HEK293T (cell line): Measurements from ENCODE around the gene ESPNL.
"Not testable (repeated sequence)": the region's sequence is repeated elsewhere in the genome, so short reads cannot be mapped to it uniquely, and the experiment has no call there.

Experiments used
- CTCF ChIA-PET: fragments of 350-600 bp; formaldehyde crosslinking; extraction: SDS; loops from one replicate; lab custom pipeline; 2021; ENCODE audit warnings: antibody characterized with exemption, inconsistent platforms; lab: Yijun Ruan, JAX
- POLR2A ChIA-PET: fragments of 350-600 bp; formaldehyde crosslinking; extraction: SDS; loops from one replicate; lab custom pipeline; 2020; ENCODE audit warnings: antibody characterized with exemption, inconsistent platforms; lab: Yijun Ruan, JAX
- DNase-seq: peaks from one replicate; pipeline ENCODE4 v3.0.0; 2012; ENCODE audit warnings: mixed read lengths; ENCODE audit errors: extremely low spot score
- ARNT ChIP-seq: fragments of 450-650 bp; IDR thresholded peaks from 2 replicates; pipeline ENCODE4 v1.6.1; 2017; ENCODE audit warnings: mild to moderate bottlenecking
- BHLHE40 ChIP-seq: fragments of 450-650 bp; IDR thresholded peaks from 2 replicates; pipeline ENCODE4 v1.6.1; 2016; ENCODE audit warnings: mild to moderate bottlenecking, moderate library complexity, borderline replicate concordance
- CTBP1 ChIP-seq: fragments of 450-650 bp; IDR thresholded peaks from 2 replicates; pipeline ENCODE4 v1.6.1; 2016; ENCODE audit warnings: borderline replicate concordance
- ELF4 ChIP-seq: fragments of 450-650 bp; IDR thresholded peaks from 2 replicates; pipeline ENCODE4 v1.6.1; 2017; ENCODE audit warnings: antibody characterized with exemption
- FOXA1 ChIP-seq: fragments of 450-650 bp; IDR thresholded peaks from 2 replicates; pipeline ENCODE4 v1.6.1; 2016; ENCODE audit warnings: mild to moderate bottlenecking
- FOXK2 ChIP-seq: fragments of 450-650 bp; IDR thresholded peaks from 2 replicates; pipeline ENCODE4 v1.6.1; 2016; ENCODE audit warnings: mild to moderate bottlenecking
- FOXM1 ChIP-seq: fragments of 450-650 bp; IDR thresholded peaks from 2 replicates; pipeline ENCODE4 v1.6.1; 2017; ENCODE audit warnings: mild to moderate bottlenecking, borderline replicate concordance
- HDGF ChIP-seq: fragments of 450-650 bp; IDR thresholded peaks from 2 replicates; pipeline ENCODE4 v1.6.1; 2017; ENCODE audit warnings: antibody characterized with exemption, borderline replicate concordance
- L3MBTL2 ChIP-seq: fragments of 450-650 bp; conservative IDR thresholded peaks from 2 replicates; pipeline ENCODE4 v1.6.1; 2016; ENCODE audit warnings: mild to moderate bottlenecking
- LEF1 ChIP-seq: fragments of 450-650 bp; IDR thresholded peaks from 2 replicates; pipeline ENCODE4 v1.6.1; 2017; ENCODE audit warnings: mild to moderate bottlenecking, borderline replicate concordance
- NFRKB ChIP-seq: fragments of 450-650 bp; IDR thresholded peaks from 2 replicates; pipeline ENCODE4 v1.6.1; 2016; ENCODE audit warnings: mild to moderate bottlenecking, moderate library complexity
- SP1 ChIP-seq: fragments of 450-650 bp; IDR thresholded peaks from 2 replicates; pipeline ENCODE4 v1.6.1; 2017
- SUZ12 ChIP-seq: fragments of 450-650 bp; IDR thresholded peaks from 2 replicates; pipeline ENCODE4 v1.6.1; 2016; ENCODE audit warnings: mild to moderate bottlenecking
- TARDBP ChIP-seq: fragments of 450-650 bp; IDR thresholded peaks from 2 replicates; pipeline ENCODE4 v1.6.1; 2016
- ZNF384 ChIP-seq: fragments of 450-650 bp; IDR thresholded peaks from 2 replicates; pipeline ENCODE4 v1.6.1; 2016
- TF ChIP-seq, protein P1 (sequence below): fragments of 450-650 bp; IDR thresholded peaks from 2 replicates; pipeline ENCODE4 v1.6.1; 2016

The ESPNL gene

DNA sequence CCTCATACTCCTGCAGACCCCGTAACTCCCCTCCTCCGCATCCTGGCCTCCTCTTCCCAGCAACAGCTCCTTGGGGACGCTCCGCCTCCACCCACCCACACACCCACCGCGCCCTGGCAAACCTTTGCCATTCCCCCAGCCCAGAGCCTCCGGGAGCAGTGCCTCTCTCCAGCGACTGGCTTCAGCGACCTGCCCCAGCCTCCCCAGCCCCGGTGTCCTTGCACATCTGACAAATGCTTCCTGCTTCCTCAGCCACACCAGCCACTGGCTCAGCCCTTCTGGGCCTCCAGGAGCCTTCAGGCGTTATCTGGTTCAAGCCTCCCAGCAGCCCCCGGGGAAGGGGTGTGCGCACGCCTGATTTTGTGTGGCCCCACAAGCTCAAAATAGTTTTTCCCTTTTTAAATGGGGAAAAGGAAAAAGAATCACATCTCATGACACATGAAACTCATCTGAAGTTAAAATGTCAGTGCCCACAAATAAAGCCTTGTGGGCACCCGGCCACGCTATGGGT, 14.2 kb downstream of the ESPNL start:
- CTCF ChIA-PET: no interaction called here
- POLR2A ChIA-PET: no interaction called here

DNA sequence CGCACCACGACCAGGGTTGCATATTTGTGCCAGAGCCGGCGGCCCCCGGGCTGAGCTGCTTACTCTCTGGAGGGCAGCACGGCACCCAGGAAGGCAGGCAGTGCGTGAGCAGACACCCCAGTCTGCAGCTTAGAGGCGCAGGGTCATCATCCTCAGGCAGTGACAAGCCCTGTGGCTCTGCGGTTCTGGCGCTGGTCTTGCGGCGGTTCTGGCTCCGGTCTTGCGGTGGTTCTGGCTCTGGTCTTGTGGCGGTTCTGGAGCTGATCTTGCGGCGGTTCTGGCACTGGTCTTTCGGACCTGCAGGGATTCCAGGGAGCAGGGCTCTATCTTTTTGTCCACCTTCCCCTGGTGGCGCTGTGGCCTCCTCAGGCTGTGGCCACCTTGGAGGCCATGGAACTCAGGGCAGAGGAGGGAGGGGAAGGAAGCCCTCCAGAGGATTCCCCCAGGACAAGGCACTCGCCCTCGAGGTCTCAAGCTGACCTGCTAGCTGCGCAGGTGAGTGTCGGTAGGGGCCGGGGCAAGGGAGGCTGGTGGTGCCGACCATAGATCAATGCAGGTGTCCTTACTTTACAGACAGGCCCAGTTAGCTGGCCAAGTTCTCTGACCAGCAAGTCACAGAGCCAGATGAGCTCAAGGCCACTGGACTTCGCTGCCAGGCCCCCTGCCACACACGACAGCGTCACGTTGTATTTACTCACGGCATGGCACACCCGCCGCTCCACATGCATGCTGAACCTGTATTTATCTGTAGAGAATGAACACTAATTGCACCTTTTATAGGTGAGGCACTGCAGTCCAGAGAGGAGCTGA, 14.9 kb downstream of the ESPNL start:
- POLR2A ChIA-PET: no interaction called here
- TF ChIP-seq ELF4 (no peak), ZNF384 (no peak), FOXM1 (no peak)
- CTCF ChIA-PET: no interaction called here
- no peak for DNase-seq

More for the DNA sequence above, 14.2 kb downstream of the ESPNL start:
- TF ChIP-seq BHLHE40 (no peak), SUZ12 (no peak), CTBP1 (no peak), FOXA1 (no peak)
- DNase-seq: no peak

DNA sequence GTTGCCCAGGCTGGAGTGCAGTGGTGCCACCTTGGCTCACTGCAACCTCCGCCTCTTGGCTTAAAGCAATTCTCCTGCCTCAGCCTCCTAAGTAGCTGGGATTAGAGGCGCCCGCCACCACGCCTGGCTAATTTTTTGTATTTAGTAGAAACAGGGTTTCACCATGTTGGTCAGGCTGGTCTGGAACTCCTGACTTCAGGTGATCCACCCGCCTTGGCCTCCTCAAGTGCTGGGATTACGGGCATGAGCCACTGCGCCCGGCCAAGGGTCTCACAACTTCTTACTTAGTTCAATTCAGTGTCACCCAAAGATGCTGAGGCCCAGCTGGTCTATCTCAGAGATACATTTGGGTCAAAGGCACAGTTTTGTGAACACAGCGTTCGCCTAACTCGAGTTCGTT, 15.6 kb downstream of the ESPNL start:
- CTCF ChIA-PET, POLR2A ChIA-PET, DNase-seq: not testable (repeated sequence)

DNA sequence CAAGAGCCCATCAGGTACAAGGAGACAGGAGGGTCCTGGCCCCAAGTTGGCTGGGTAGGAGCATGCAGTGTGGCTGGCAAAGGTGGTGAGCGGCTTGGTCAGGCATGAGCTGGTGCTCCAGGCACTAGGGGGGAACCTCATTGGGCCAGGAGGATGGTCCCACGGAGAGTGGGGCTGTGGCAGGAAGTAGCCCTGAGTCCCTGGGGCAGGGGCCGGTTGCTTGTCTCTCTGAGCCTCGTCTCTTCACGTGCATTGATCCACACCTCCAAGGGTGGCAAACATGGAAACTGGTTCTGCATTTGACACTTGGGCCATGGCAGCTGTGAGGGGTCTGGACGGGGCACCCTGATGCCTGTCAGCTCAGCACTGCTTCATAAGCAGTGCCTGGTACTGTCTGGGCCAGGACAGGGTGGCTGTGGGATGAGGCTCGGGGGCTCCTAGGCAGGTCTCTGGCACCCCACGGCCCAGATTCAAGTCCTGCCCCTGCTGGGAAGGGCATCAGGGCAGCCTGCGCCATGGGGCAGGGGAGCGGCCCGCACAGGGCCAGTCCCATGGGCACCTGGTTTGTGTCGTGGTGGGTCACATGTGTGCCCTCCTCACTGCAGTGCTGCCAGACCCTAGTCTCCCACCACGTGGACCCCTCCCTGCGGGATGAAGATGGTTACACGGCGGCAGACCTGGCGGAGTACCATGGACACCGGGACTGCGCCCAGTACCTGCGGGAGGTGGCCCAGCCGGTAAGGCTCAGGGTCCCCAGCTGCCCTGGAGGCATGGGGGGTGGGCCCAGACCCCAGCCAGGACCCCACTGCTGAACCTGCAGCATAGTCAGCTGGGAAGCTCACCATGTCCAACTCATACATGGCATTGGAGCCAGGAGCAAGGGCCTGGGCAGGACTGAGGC, 16.4 kb downstream of the ESPNL start:
- ChIA-PET POLR2A (no interaction called here), CTCF (no interaction called here)
- TF ChIP-seq SP1 (no peak), CTBP1 (no peak), FOXK2 (no peak), L3MBTL2 (no peak), LEF1 (no peak), NFRKB (no peak), TARDBP (no peak), HDGF (no peak), FOXM1 (no peak), FOXA1 (no peak), ARNT (no peak), BHLHE40 (no peak), SUZ12 (no peak), ELF4 (no peak), ZNF384 (no peak)
- TF ChIP-seq, protein P1, sequence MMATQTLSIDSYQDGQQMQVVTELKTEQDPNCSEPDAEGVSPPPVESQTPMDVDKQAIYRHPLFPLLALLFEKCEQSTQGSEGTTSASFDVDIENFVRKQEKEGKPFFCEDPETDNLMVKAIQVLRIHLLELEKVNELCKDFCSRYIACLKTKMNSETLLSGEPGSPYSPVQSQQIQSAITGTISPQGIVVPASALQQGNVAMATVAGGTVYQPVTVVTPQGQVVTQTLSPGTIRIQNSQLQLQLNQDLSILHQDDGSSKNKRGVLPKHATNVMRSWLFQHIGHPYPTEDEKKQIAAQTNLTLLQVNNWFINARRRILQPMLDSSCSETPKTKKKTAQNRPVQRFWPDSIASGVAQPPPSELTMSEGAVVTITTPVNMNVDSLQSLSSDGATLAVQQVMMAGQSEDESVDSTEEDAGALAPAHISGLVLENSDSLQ: no peak
- no peak for DNase-seq

DNA sequence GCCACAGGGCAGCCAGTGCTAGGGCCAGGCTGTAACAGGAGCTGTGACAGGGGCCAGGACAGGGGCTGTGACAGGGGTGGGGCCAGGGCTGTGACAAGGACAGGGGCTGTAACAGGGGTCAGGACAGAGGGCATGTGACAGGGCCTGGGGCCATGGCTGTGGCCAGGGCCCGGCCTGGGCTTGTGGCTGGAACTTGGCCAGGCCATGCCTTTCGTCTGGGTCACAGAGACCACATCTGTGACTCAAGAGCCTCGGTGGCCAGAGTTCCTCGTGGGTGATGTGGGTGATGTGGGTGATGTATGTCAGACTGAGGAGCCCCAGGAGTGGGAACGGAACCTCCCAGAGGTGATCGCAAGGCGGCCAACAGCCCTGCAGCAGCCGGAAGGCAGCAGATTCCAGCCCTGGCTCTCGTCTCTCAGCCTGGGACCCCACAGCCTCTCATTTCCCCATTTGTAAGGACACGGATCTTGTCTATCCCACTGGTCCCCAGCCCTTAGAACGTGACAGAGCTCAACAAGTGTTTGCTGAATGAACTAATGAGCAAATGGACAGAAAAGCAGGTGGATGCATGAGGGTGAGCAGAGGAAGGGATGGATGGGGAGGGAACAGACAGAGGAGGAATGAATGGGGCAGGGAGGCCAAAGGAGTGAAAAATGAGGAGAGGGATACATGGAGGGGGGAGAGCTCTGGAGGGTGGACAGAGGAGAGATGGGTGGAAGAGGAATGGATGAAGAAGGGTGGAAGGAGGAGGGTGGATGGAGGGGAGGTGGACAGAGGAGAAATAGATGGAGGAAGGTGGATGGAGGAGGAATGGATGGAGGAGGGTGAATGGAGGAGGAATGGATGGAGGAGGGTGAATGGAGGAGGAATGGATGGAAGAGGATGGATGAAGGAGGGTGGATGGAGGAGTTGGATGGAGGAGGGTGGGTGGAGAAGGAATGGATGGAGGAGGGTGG, 17.3 kb downstream of the ESPNL start:
- TF ChIP-seq LEF1 (no peak), BHLHE40 (no peak)
- CTCF ChIA-PET: no interaction called here
- POLR2A ChIA-PET: no interaction called here
- no peak for DNase-seq

DNA sequence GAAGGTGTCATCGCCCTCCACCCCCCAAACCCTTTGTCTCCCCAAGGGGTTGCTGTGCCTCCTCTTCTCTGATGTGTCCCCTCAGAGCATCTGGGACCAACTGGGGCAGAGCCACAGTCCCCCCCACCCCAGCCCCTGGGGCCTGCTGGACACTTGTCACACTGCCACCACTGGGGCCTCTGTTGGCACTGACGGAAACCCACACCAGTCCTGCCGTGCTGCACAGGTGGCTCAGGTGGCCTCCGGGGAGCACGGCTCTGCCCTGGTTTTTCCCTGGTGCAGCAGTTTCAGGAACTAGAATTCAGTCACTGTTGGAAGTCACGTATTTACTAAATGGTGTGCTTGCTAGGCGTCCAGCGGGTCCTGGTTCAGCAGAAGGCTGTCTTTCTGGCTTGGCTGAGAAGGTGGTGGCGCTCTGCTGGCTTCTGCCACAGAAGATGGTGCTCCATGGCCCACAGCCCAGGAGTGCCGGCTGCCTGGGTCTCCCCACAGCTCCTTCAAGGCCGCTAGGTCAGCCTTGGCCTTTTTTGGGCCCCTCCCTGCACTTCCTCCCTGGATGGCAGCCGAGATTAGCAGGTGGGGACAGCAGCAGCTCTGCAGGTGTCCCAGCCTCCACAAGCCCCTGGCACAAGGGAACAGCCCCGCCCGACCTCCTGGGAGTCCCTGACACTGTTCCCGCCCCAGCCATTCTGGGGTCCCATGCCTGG, 19.8 kb downstream of the ESPNL start:
- no peak for TF ChIP-seq L3MBTL2
- ChIA-PET POLR2A (no interaction called here), CTCF (no interaction called here)
- DNase-seq: no peak

DNA sequence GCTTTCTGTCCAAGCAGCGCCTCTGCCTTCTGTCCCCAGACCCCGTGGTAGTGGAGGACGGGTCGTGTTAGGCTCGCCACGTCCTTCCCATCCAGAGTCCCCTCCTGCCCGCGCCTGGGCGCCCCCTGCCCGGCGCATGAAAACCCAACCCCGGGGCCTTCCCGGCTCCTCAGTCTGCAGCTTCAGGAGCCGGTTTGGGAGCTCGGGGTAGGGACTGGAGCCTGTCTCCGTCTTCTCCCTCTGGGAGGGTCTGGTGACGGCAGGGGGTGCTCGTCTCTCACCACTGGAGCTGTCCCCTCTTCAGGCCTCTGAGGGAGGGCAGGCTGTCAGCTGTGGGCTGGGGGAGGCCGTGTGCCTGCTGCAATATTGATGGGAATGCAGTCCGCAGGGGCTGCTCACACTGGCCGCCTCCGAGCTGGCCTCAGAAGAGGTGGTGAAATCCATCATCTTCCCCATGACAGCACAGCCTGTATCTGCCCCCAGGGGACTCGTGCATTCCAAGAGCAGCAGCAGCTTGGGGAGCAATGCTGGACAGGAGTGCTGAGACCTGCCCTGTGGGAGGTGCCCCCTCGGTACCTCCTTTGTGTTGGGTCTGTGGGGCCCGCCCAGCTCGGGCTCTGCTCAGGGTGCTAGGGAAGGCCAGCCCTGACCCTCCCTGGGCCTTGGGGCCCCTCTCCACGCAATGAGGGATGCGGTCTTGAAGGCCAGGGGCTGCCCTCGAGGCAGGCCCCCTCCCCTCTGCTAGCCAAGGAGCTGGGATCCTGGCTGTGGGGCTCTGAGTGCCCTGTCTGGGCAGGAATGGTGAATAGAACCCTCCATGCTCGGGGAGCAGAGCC, 20.5 kb downstream of the ESPNL start:
- no peak for DNase-seq
- ChIA-PET POLR2A (no interaction called here), CTCF (no interaction called here)
- TF ChIP-seq, protein P1: 0 out of 2 replicates have a peak, but pooled peaks have one; percentile 17
- no peak for TF ChIP-seq FOXA1
